ENCODE results near the gene CPEB1.
"Not testable (repeated sequence)": the region's sequence is repeated elsewhere in the genome, so short reads cannot be mapped to it uniquely, and the experiment has no call there.

The CPEB1 gene

DNA sequence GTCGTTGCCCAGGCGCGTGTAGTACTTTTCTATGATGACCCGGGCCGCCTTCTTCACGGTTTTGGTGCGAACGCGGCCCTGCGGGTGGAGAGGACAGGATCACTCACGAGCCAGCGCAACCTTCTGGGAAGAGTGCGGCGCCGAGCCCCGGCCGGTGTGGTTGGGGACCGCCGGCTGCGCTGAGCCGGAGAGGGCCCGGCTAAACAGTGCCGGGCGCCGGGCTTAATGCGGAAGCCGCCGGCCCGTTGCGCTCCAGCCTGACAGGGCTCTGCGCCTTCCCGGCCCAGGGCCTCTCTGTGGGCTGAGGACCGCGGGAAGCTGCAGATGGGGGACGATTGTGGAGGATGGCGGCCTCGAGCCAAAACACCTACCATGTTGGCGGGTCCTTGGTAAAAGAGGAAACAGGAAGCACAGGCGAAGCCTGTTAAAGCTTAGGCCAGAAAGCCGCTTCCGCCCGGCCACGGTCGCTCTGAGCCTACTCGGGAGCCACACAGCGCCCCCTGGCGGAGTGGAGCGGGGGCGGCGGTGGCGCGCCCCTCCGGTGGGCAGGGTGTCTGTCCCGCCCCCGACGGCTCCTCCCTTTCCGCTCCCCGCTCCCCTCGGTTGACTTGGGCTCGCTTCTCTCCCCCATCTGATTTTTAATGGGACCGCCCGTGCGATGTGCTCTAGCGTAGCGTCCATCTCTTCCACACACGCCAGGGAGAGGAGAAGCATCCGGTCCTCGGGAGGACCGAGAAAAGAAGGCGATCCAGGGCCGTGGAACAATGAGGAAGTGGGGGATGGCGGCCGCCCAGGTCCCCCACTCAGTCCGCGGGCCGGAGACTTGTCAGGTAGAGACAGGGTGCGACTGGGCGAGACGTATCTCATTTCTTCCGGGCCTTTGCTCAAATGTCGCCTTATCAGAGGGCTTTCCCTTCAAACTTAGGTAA lies 106.8 kb downstream of the CPEB1 start, which contains the start of gene RPS17:
RPS17 (minus strand) TSS at position 403 of the 929 bp plus-strand sequence; CDS start at position 374, 29 bp downstream.
- peak; percentile 99 for DNase-seq

DNA sequence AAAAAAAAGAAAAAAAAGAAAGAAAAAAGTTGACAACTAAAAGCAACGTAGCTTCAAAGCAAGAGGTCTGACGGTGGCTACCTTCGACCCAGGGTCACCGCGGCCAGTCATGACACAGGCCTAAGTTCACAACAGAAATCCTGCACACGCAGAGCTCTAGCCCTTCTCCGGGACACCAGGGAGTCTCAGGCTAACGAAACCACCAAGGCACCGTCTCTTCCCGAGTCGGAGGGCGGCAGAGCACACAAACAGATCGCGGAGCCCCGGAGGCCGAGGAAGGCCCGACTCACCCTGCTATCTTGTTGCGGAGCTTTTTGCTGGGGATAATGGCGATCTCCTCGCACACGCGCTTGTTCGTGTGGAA lies 107.5 kb downstream of the CPEB1 start:
- DNase-seq, result no peak

DNA sequence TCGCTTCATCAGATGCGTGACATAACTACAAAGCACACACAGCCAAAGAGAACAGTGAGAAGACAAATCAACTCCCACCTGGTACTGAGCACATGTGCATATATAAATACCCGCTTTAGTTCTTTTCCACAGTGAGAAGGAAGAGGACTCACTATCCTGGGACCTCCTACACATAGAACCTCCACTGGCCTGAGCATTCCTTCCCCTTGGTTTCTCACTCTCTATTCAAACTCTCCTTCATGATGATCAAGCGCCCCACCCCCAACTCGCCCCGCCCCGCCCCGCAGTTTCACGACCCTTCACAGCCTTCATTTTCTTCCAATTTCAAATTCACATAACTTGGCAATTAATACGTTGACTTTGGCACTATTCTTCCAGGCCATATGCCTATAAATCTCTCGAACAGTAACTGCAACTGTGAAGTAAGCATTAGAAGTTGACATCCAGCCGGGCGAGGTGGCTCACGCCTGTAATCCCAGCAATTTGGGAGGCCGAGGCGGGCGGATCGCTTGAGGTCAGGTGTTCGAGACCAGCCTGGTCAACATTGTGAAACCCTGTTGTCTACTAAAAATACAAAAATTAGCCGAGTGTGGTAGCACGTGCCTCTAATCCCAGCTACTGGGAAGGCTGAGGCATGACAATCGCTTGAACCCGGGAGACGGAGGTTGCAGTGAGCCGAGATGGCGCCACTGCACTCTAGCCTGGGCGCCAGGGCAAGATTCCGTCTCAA lies 108.0 kb downstream of the CPEB1 start:
- DNase-seq, result peak; percentile 24

DNA sequence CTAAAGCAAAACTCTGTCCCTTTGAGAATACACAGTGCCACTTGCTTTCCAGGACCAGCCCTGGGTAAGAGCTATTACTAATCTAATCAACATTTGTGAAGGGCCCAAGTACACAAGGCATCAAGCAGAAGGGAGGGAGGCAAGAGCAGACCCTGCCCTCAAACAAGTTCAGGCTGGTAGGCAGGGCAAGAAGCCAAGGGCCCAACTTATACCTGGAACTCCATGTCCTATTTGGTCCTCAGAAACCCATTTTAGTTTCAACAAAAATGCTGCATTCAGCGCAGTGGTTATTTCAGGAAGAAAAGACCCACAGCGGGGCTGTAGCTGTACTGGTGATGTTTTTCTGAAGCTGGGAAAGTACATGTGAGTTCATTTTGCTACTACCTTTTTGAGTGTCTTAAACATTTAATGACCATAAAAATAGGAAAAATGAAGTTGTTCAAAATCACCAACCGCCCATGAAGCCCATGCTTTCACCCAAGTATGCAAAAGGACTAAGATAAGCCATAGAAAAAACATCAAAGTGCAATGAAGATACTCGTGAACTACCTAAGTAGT lies 109.7 kb downstream of the CPEB1 start:
- peak; percentile 22 for DNase-seq

DNA sequence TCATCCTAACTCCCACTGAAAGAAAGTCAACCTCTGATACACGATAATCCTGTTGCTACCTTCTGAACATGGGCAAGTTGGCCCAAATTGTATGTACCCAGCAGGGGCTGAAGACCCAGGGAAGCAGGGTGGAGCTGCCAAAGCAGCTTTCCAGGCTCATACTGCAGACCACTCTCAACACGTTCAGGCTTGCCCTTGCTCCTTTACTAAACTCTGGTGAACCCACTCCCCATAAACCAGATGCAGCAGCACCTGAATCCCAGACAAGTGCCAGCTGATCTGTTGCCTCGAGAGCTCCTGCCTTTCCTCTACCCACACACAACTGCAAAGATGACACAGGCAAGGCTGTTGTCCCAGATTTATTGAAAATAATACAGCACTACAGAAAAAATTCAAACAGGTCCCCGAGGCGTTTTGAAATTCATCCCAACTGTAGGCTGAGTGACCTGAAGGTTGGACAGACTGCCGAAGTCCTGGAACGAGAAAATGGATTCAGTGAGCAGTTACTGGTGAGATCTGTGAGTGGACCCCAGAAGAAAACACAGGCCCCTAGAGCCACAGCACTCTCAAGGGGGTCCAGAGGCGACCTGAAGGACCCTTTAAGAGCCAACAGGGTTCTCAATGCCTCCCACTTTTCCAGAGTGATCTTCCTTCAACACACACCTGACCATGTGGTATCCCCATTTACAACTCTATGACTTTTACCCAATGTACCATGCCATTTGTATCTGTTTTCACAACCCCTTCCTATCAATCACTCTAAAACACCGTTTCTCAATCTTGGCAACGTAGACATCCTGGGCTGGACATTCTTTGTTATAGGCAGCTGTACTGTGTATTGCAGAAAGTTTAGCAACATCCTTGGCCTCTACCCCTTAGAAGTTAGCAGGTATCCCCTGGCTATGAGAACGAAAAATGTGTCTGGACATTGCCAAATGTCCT lies 110.5 kb downstream of the CPEB1 start:
- DNase-seq, result peak; percentile 6

DNA sequence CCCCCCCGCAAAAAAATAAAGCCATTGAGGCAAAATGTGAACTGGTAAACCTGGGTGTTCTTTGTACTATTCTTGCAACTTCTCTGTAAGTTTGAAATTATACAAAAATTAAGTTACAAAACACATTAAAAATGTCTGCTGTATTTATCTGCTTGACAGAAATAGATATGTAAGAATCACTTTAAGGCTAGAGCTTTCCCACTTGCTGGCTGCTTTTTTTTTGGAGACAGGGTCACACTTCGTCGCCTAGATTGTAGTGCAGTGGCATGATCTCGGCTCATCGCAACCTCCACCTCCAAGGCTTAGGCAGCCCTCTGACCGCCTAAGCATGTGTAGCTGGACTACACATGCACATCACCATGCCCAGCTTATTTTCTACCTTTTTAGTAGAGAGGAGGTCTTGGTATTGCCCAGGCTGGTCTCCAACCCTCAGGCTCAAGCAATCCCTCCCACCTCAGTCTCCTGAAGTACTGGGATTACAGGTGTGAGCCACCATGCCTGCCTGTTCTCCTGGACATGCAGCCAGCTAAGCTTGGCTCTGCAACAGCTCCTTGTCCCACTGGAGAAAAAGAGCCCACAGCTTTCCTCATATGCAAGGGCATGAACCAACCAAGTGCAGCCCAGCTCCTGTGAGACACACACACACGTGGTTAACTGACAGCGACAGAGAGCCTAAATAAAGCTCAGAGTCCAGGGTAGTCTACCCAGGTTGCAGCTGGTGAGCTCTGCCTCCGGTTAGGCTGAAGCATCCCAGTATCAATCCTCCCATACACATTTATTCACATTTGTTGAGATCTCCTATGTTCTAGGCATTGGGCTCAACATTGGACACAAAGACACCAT lies 111.4 kb downstream of the CPEB1 start:
- peak; percentile 18 for DNase-seq

DNA sequence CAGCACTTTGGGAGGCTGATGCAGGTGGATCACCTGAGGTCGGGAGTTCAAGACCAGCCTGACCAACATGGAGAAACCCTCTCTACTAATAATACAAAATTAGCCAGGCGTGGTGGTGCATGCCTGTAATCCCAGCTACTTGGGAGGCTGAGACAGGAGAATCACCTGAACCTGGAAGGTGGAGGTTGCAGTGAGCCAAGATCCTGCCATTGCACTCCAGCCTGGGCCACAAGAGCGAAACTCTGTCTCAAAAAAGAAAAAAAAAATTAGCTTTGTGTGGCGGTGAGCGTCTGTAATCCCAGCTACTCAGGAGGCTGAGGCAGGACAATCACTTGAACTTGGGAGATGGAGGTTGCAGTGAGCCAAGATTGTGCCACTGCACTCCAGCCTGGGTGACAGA lies 112.0 kb downstream of the CPEB1 start:
- DNase-seq, result not testable (repeated sequence)

DNA sequence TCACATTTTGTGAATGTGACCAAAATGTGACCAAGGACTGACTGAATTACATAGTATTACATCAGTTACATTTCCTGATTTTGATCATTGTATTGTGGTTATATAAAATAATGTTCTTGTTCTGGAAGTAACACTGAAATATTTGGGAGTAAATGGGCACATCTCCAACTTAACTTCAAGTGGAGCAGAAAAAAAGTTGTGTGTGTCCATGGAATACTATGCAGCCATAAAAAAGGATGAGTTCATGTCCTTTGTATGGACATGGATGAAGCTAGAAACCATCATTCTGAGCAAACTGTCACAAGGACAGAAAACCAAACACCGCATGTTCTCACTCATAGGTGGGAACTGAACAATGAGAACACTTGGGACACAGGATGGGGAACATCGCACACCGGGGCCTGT lies 112.7 kb downstream of the CPEB1 start:
- DNase-seq, result peak; percentile 12

DNA sequence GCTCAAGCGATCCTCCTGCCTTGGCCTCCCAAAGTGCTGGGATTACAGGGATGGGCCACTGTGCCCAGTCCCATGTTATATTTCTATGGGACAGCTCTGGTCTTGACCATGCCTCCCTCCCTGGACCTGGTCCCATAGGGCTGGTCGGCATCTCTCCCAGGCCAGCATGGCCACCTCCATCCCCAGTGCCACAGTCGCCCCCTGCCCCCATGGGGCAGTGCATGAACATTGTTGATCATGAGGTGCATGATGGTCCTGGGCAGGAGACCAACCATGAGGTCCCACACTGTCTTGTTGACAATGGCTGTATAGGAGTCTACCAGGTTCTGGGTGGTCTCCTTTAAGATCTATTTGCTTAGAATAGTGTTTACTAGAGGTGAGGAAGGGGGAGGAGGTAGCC lies 113.4 kb downstream of the CPEB1 start:
- no peak for DNase-seq

DNA sequence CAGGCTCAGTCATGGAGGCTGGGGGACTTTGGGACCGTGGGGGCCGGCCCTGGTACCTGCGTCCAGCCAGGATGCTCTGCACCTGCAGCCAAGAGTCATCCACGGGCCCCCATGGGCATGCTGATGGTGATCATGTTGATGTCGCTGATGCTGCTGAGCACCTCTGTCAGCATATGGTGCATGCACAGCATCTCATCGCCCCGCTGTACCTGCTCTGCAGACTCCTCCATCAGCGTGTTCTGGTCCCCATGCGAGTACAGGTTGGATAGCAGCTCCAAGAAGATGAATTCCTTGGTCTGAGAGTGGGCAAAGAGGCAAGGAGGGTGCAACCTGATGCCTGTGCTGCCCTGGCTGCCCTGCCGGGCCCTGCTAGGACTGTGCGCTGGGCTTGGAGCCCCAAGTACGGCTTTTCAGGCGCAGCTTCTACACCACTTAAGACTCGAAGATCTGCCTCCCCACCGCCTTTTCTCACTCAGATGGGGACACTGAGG lies 114.1 kb downstream of the CPEB1 start:
- DNase-seq, result no peak

DNA sequence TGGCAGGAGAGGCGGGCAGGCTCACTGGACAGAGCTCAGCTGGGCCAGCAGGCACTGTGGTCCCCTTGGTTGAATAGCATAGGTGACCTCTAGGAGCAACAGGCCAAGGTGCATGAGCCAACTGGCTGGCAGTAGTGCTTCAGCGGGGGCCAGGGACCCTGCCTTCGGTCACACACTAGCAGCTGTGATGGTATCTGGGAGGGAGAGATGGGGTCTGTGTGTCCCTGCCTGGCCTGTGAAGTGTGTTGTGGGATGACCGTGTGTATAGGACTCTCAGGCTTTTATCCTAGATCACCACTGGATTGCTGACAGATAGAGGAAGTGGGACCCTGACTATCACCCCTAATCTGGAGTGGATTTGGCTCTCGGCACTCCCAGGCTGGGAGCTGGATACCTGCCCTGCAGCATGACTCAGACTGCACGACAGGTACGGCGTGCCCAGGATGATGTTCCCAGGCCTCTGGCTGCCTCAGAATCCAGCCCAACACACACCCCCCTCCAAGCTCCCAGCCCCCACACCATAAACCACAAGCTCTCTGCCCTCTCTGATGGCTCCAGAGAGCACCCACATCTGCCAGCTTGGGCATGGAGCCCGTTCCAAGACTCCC lies 114.7 kb downstream of the CPEB1 start:
- no peak for DNase-seq

DNA sequence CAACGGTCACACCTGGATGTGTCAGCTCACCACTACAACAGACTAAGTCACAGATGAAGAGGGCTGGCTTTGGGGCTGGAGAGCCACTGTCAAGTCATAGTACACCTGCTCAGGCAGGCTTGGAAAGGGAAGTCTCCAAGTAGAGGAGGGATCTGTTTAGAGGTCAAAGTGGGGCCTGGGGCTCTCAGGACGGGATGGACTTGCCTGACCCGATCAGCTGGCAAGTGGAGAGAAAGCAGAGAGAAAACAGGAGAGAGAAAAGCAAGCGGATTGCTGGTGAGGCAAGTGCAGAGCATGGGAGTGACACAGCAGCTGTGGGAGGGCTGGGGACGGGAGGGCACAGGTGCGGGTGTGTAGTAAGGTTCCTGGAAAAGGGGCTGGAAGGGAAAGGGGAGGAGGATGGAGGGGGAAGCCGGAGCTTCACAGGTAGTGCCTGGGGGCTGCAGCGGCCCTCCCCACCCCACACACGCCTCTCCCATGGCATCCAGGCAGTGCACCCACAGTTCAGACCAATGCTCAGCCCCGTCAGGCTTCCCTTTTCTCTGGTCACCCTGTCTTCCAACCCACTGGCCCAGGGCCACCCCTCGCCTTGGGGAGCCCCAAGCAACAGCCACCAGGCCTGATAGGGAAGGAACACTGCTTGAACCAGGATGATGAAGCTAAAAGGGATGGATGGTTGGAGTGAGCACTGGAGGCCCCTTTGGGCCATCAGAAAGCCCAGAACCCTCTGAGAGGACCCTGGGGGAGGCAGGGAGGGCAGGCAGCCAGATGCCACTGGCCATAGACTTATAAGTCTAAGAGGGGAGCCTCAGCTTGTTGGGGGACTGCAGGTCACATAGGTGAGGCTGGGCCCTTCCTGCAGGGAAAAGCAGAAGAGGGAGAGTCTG lies 115.4 kb downstream of the CPEB1 start:
- no peak for DNase-seq

DNA sequence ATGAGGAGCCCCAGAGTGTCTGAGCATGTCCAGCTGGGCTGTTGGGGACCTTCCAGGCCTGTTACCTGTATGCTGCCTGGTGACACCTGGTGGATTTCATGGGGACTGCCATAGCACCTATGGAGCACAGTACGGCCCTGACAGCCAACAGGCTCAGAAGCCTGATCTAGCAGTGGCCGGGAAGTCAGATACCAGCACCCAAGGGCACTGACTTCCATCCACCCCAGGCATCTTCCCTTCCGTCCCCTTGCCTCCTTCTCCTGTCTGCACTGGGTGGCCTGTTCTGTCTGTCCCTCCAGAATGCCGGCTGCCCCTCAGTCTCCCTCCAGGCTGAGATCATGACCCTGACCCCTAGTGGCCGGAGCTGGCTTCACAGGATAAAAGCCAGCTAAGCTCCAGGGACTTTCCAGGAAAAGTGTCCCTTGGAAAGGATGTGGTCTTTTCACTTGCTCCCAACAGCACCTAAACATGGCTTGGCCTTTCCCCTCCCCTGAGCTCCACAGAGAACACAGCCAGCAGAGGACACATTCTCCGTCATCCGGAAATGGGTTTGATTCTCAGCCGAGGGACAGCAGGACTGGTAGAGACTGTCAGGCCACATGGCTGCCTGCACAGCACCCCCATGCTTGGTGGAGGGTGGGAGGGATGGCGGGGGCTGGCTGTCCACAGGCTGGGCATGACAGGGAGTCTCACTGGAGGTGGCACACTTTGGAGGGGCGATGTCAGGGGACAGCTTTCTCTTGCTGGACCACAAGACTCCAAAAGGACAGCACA lies 116.4 kb downstream of the CPEB1 start:
- DNase-seq, result peak; percentile 72

DNA sequence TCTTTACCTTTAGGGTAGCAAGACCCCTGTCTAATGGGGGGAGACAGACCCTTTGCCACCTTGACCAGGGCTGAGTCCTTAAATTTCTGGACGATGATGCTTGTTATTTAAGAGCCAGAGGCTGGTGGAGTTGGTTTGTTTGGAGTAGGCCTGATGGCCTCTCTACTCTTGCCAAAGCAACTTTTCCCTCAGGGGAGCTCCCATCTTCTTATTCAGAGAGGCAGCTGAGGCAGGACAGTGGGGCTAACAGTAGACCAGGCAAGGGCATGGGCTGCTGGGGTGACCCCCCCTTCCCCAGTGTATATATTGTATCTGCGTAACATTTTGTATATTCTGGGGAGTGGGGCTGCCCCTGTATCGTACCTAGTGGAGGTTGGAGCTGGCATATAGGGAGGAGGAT lies 117.2 kb downstream of the CPEB1 start:
- no peak for DNase-seq

DNA sequence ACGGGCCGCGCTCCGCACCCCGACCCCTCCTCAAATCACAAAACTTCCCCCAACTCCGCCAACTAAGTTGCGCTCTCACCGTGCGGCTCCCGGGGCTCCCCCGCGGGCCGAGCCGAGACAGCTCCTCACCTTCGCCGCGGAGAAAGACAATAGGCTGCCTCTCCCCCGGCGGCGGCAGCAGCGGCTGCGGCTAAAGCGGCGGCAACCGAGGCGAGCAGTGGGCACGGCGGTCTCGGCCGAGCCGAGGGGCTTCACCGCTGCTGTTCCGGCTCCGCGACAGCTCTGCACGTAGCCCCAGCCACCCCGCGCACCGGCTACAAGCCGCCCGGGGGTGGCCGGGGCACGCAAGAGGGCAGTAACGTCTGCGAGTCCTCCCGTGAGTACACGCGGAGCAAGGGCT lies 133.6 kb downstream of the CPEB1 start:
- DNase-seq, result not testable (repeated sequence)

DNA sequence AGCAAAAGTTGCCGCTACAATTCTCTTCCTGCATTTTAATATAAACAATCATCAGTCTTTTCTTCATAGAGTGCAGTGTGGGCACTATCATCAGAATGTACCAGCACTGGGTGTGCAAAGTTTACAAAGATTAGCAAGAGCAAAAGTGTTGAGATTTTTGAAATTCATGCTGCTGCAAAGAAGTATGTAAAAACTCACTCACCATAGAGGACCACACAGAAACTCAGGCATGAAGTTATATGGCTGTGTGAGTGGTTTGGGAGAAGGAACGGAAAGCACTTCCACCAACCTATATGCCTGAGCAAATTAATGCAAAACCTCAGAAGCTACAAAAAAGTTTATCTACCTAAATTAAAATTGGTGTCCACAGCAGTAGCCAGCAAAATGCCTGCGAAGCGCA lies 139.5 kb downstream of the CPEB1 start:
- not testable (repeated sequence) for DNase-seq

DNA sequence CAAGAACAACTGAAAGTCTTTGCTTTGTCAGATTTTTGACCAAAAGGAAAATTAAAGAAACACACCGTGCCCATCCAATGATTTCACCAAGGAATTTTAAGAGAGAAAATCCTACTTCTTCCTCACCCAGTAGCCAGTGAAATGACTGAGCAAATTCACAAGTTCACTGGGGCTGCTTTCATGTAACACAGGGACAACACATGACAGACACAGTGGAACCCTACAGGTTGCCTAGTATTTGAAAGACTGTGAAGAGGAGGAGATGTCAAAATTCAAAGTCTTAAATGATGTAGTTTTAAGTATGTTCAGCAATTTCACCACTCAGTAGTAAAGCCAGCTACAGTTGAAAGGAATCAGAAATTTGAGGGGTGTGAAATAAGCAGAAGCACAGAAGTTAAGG lies 140.1 kb downstream of the CPEB1 start:
- DNase-seq, result not testable (repeated sequence)

DNA sequence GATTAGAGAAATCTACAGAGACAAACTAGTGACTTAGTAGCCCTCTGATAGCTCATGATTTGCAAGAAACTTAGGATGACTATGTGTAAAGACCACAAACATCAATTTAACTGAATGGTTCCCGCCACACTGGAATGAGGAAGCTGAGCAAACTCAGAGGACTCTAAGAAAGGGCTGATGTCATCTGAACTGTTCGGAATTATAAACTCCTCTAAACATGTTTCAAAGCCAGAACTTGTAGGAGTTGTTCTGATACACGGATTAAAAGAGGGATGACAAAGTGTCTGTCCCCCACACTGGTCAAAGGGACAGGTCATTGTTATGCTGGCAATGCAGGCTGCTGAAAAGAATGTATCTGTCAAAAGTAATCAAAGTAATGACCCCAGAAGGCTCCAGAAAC lies 141.3 kb downstream of the CPEB1 start:
- DNase-seq, result not testable (repeated sequence)

DNA sequence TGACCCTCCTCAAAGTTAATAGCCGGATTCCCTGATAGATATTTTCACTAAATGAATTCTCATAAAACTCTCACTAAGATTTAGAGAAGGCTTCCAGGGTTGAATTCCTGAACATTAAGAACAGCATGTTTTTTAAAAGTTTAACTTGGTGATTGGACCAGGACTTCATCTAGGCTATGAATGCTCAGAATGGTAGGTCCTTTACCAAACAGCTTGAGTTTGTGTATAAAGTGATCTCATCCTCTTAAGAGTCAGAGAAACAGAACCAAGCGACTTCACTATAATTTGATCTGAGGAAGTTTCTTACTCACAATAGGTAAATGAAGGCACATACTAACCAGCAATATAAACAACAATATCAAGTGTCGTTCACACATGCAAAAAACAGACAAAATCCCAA lies 143.1 kb downstream of the CPEB1 start:
- not testable (repeated sequence) for DNase-seq
